Daoy (cell line): ENCODE results near the gene NMD3. TPM values are rescaled to one million over a fixed set of nuclear protein-coding genes. Genes with fewer than 3 reads are reported as not detected.
"Not testable (repeated sequence)": the region's sequence is repeated elsewhere in the genome, so short reads cannot be mapped to it uniquely, and the experiment has no call there.

ENCODE experiments used
- DNase-seq: peaks from one replicate; pipeline ENCODE4 v3.0.0-alpha.2; 2015; ENCODE audit warnings: low read depth
- total RNA-seq: library from RNA; depleted of rRNA; stranded (reverse); fragments of >200 nt; shearing (Covaris generic); gene quantifications from 2 replicates; pipeline ENCODE4 v1.2.3, GENCODE V29; 2014; rRNA removed

The NMD3 gene
- 77.4 and 83.2 TPM in 2 replicates for total RNA-seq

DNA sequence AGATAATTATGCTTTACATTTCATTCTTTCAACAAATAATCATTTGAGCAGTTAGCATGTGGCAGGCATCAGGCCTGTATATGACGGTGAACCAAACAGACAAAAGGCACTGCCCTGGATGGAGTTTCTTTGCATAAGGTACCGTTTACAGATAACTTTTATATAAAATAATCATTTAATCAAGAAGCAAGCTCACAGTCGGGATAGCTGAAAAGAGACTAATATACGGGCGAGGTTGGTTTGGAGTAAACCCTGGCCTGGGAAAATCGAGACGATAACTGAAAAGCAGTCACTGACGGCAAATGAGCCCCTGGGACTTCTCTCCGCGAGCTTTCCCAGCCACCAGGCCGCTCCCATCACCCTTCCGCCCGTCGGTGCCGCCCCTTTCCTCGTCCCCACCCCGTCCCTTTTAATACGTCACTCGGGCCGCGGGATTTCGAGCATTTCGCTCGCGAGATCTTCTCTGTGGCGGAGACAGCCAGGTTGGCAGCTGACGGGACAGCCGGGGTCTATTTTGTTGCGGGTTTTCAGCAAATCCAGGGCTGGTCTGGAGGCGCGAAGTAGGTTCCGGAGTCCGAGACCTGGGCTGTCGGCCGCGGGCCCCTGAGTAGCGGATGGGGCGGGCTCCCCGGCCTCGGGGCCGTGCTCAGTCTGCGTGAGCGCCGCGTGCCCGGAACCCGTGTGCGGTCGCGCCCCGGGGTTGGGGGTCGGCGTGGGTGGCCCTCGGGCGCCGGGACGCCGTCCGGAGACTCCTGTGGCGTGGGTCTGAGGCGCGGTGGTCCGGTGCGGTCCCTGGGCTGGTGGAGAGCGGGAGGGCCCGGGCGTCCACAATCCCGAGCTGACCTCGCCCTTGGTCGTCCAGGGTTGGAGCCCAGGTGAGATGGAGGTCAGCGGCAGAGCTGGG lies at the start of gene NMD3:
NMD3 (plus strand) TSS at position 462 of the 904 bp plus-strand sequence. CDS start 703 bp downstream, outside the sequence.
- peak; percentile 97 for DNase-seq

- no peak for DNase-seq
Observed at GRCh38 chr3:161171639-161172552, 49.2 kb upstream of the NMD3 start.

GRCh38 chr3:161175506-161175905 lies 45.6 kb upstream of the NMD3 start:
- DNase-seq: no peak

GRCh38 chr3:161177991-161178390 lies 43.1 kb upstream of the NMD3 start:
- peak; percentile 34 for DNase-seq

DNA sequence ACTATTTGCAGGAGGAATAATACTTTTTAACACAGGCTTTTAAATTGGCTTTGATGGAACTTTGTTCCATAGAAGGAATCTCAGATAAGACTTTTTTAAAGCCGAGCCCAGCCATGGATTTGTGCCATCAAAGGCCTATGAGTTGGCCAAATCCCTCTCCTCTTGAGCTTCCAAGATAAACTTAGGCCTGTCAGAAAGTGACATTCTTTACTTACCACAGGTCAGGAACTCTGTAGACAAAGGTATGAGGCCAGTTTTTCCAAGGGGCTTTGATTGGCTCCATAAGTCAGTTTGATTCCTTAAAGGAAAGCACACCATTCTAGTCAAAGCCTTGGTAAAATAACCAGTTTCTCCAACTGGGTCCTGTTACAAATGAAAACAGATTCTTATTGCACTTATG lies 39.7 kb upstream of the NMD3 start:
- DNase-seq: not testable (repeated sequence)

DNA sequence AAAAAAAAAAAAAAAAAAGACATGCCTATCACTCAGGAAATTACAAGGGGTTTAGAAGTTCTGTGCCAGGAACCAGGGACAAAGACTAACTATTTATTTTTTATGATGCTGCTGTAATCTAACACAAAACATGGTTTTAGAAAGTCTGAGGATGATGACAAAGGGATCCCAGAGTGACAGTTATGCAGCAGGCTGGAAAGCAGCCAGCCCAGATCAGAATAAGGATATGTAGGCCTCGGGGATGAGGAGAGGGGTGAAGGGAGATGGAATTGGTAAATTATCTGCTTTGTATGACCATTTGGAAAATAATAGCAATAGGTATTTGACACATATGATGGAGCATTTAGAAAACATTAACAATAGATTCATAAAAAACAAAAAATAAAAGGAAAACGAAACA lies 34.1 kb upstream of the NMD3 start:
- DNase-seq: no peak

DNA sequence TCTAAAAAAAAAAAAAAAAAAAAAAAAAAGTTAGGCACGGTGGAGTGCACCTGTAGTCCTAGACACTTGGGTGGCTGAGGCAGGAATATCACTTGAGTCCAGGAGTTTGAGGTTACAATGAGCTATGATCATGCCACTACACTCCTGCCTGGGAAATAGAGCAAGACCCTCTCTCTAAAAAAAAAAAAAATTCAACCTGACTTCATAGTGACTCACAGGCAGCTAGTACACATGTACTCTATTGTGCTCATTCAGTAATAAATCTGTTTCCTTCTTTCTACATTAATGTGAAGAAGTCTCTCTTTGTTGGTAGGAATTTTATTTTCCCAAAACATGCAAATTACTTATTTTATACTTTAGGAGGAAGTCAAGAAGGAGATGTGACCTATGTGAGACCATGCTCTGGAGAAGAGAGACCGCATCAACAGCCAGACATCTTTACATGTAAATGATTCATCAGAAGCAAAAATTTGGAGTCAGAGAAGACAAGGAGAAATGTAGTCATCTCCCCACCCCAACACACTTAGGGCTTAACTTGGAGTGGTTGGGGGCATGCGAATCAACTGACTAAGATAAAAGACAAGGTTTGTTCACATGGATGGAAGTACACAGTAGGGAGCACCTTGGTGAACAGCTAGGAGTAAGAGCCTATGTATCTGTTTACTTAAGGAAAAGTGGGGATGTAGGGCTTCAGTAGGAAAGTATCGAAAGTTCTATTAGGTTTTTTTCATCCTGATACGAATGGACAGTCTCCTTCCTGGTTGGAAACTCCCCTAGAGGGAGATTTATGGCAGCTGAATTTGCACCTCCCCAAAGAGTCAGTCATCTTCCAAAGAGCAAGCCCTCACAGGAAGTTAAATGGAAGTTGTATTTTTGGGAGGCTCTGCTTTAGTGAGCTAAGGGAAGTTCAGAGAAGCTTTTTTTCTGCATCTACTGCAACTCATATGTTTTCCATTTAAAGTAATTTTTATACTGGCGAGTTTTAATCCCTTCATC lies 23.0 kb upstream of the NMD3 start:
- DNase-seq: no peak

DNA sequence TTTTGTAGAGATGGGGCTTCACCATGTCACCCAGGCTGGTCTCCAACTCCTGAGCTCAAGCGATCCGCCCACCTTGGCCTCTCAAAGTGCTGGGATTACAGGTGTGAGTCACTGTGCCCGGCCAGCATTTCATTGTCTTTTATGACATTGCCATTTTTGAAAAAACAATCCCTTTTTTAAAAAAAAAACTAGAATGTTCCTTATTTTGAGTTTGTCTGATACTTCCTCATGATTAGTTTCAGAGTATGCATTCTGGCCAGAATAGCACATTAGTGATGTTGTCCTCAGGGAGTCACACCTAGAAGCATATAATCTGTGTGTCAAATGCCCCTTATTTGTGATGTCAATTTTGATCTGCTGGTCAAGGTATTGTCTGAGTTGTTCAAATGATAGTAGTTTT lies 21.2 kb upstream of the NMD3 start:
- no peak for DNase-seq

GRCh38 chr3:161203485-161204098 lies 17.5 kb upstream of the NMD3 start:
- DNase-seq: no peak

DNA sequence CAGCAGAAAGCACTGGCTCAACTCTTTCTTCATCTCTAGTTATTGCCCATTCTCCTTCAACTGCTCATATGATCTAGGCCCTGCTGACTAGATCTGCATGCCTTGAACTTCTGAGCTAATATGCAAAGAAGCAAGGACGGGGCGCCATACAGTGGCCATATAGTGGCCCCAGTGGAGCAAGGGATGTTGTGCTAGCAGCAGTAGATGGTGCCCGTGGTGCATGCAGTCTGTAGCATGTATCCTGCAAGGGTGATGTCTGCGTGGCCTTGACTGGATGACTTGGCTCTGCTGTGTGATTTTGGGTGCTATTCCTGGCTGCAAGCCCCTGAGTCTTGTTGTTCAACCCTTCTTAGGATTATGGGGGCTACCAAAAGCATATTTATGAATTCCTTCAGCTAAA lies 12.2 kb upstream of the NMD3 start:
- DNase-seq: peak; percentile 23

DNA sequence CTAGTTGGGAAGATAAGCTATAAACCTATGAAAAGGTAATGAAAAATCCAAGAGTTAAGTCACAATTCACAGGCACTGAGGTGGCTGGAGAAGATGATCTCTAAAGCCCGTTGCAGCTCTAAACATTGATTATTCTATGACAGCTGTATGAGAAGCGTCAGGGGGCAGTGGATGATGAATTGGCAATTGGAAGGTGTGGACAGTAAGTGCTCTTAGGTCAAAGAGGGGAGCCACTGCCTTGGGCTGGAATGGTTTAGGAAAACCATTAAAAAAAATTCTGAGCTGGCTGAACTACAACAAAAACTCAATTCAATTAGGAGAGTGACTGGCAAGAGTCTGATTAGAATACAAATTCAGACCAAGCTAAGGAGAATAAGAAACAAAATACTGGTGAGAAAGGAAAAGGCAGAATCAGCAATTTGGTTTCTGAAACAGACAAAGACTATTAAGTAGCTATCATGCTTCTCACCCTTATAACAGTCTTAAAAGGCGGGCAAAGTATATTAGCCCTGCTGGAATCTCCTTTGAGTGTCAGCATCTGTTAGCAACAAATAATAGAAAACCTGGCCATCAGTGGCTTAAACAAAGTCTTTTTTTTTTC lies 8.8 kb upstream of the NMD3 start:
- DNase-seq: no peak

- DNase-seq: no peak
Observed at GRCh38 chr3:161212906-161213305, 8.2 kb upstream of the NMD3 start.

- DNase-seq: no peak
Observed at GRCh38 chr3:161213644-161214043, 7.5 kb upstream of the NMD3 start.

- no peak for DNase-seq
Observed at GRCh38 chr3:161215185-161215584, 5.9 kb upstream of the NMD3 start.

- peak; percentile 61 for DNase-seq
Observed at GRCh38 chr3:161217496-161217895, 3.6 kb upstream of the NMD3 start.

DNA sequence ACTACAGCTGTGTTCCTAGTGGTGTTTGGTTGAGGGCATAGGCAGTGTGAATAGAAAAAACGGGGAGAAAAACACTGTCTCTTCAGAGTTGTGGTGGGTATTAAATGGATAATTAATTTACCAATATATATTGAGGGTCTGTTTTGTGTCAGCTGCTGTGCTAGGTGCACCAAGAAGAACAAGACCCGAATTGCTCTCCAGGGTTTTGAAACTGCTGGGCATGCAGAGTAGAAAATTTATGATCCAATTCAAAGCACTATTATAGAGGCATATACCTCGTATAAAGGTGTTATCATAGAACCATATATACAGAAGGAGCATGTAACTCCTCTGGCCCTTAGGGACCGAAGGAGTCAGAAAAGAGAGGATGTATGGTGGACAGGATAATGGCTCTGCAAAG lies 1.6 kb upstream of the NMD3 start:
- no peak for DNase-seq

GRCh38 chr3:161221806-161222600 lies 892 bp downstream of the NMD3 start:
- peak; percentile 46 for DNase-seq

GRCh38 chr3:161222662-161223061 lies 1.6 kb downstream of the NMD3 start:
- no peak for DNase-seq

DNA sequence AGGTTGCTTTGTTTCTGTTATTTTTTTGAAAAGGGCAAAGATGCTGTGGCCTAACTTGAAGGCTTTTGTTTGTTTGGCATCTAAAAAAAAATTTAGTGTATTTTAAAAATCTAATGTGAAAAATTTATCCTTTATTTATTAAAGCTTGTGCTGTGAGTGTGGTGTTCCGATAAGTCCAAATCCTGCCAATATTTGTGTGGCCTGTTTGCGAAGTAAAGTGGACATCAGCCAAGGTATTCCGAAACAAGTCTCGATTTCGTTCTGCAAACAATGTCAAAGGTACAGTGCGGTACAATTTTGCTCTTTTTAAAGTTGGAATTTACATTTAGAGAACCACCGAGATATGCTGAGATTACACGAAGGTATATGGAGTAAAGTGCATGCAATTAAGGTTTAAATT lies 3.7 kb downstream of the NMD3 start:
- no peak for DNase-seq
